SK-N-SH (cell line): Measurements from ENCODE around the gene PRKN. TPM values are rescaled to one million over a fixed set of nuclear protein-coding genes. Genes with fewer than 3 reads are reported as not detected.

Experiments used
- CTCF ChIA-PET: fragments of 300-600, 350-600 bp; formaldehyde crosslinking; extraction: SDS; loops from one replicate; lab custom pipeline; 2021; lab: Yijun Ruan, JAX
- POLR2A ChIA-PET: fragments of 350-600 bp; sonication (Branson Sonifier 250); formaldehyde crosslinking; extraction: SDS; loops from one replicate; lab custom pipeline; 2020; ENCODE audit warnings: antibody characterized with exemption, inconsistent platforms; lab: Yijun Ruan, JAX
- DNase-seq: peaks from one replicate; pipeline ENCODE4 v3.0.0; 2012
- H2AFZ ChIP-seq: fragments of 200-600 bp; sonication (generic); 2 replicates; pipeline ENCODE4 v1.8.1; 2016; ENCODE audit warnings: antibody characterized with exemption, mild to moderate bottlenecking, low read depth
- H3F3A ChIP-seq: fragments of 200-600 bp; sonication (generic); replicated peaks from 2 replicates; pipeline ENCODE3; 2016; ENCODE audit warnings: antibody characterized with exemption, mild to moderate bottlenecking; ENCODE audit not compliant: insufficient read depth
- H3K27ac ChIP-seq, 2 experiments: fragments of 200-500 bp in 1 of 2; fragments of 200-600 bp in 1 of 2; sonication (Bioruptor generic) in 1 of 2; sonication (generic), shearing (Covaris generic) in 1 of 2; 2 replicates each; pipeline versions ENCODE4 v1.5.1 to v1.6.1; 2014 to 2016; ENCODE audit warnings: low read depth in 2 of 2, inconsistent platforms in 1 of 2, low read length in 1 of 2, mild to moderate bottlenecking in 1 of 2, mixed read lengths in 1 of 2
- H3K27me3 ChIP-seq: fragments of 200-600 bp; sonication (generic), shearing (Covaris generic); 2 replicates; pipeline ENCODE4 v1.6.1; 2016; ENCODE audit warnings: mixed run types; ENCODE audit not compliant: insufficient read depth
- H3K36me3 ChIP-seq, 2 experiments: fragments of 200-500 bp in 1 of 2; fragments of 200-600 bp in 1 of 2; sonication (Bioruptor generic) in 1 of 2; sonication (generic) in 1 of 2; replicated peaks in 1 of 2; 2 replicates each; pipeline versions ENCODE3 to v1.5.1; 2014 to 2016; ENCODE audit warnings: low read length in 1 of 2, mild to moderate bottlenecking in 1 of 2; ENCODE audit not compliant: insufficient read depth in 2 of 2, control insufficient read depth in 1 of 2
- H3K4me1 ChIP-seq, 2 experiments: fragments of 200-500 bp in 1 of 2; fragments of 200-600 bp in 1 of 2; sonication (Bioruptor generic) in 1 of 2; sonication (generic), shearing (Covaris generic) in 1 of 2; 2 replicates each; pipeline versions ENCODE4 v1.5.1 to v1.6.1; 2014 to 2016; ENCODE audit warnings: low read depth in 1 of 2, low read length in 1 of 2, mixed run types in 1 of 2; ENCODE audit not compliant: insufficient read depth in 2 of 2, control insufficient read depth in 1 of 2
- H3K4me2 ChIP-seq: fragments of 200-600 bp; sonication (generic), shearing (Covaris generic); 2 replicates; pipeline ENCODE4 v1.6.1; 2017; ENCODE audit warnings: mixed run types
- H3K4me3 ChIP-seq, 2 experiments: fragments of 200-500 bp in 1 of 2; fragments of 200-600 bp in 1 of 2; sonication (Bioruptor generic) in 1 of 2; sonication (generic), shearing (Covaris generic) in 1 of 2; 2 replicates each; pipeline versions ENCODE4 v1.5.1 to v1.8.1; 2014 to 2016; ENCODE audit warnings: low read depth in 2 of 2, inconsistent platforms in 1 of 2, low read length in 1 of 2, mild to moderate bottlenecking in 1 of 2, mixed read lengths in 1 of 2, moderate library complexity in 1 of 2
- H3K79me2 ChIP-seq: fragments of 200-600 bp; sonication (generic); 2 replicates; pipeline ENCODE4 v1.8.1; 2017; ENCODE audit warnings: mild to moderate bottlenecking; ENCODE audit not compliant: insufficient read depth
- H3K9ac ChIP-seq: fragments of 200-600 bp; sonication (generic); 2 replicates; pipeline ENCODE4 v1.6.1; 2017; ENCODE audit warnings: mixed run types
- H3K9me2 ChIP-seq: fragments of 200-600 bp; sonication (generic); 2 replicates; pipeline ENCODE4 v1.6.1; 2017; ENCODE audit warnings: mixed run types
- H3K9me3 ChIP-seq: fragments of 200-600 bp; sonication (generic); 2 replicates; pipeline ENCODE4 v1.6.1; 2017; ENCODE audit warnings: mixed run types, mild to moderate bottlenecking, moderate library complexity
- H4K20me1 ChIP-seq: fragments of 200-600 bp; sonication (generic); 2 replicates; pipeline ENCODE4 v1.6.1; 2017; ENCODE audit warnings: mild to moderate bottlenecking, mixed run types; ENCODE audit not compliant: insufficient read depth
- CHD2 ChIP-seq: fragments of 150-350 bp; IDR thresholded peaks from 2 replicates; pipeline ENCODE4 v1.6.1; 2018; ENCODE audit warnings: low read length; ENCODE audit not compliant: partially characterized antibody
- ELF1 ChIP-seq: IDR thresholded peaks from 2 replicates; pipeline ENCODE4 v1.4.0; 2012
- EP300 ChIP-seq, 2 experiments: IDR thresholded peaks; 2 replicates each; pipeline versions ENCODE4 v1.4.0 to v1.6.1; 2012; ENCODE audit warnings: borderline replicate concordance in 1 of 2, low read depth in 1 of 2, low read length in 1 of 2
- FOXJ3 ChIP-seq: sonication (generic); formaldehyde crosslinking; IDR thresholded peaks from 2 replicates; pipeline ENCODE4 v1.5.1; 2020; ENCODE audit warnings: mild to moderate bottlenecking, missing genetic modification reagents
- GABPA ChIP-seq: IDR thresholded peaks from 2 replicates; pipeline ENCODE4 v1.4.0; 2012; ENCODE audit warnings: low read depth, mild to moderate bottlenecking
- GATA2 ChIP-seq: sonication (generic); formaldehyde crosslinking; IDR thresholded peaks from 2 replicates; pipeline ENCODE4 v1.5.0; 2020; ENCODE audit warnings: mild to moderate bottlenecking, missing genetic modification reagents
- JUND ChIP-seq: IDR thresholded peaks from 2 replicates; pipeline ENCODE4 v1.4.0; 2012
- MEF2A ChIP-seq: IDR thresholded peaks from 2 replicates; pipeline ENCODE4 v1.4.0; 2012; ENCODE audit warnings: low read depth, borderline replicate concordance
- NFIC ChIP-seq: IDR thresholded peaks from 2 replicates; pipeline ENCODE4 v1.4.0; 2012; ENCODE audit warnings: borderline replicate concordance
- NRF1 ChIP-seq: IDR thresholded peaks from 2 replicates; pipeline ENCODE4 v1.6.1; 2012; ENCODE audit warnings: low read depth, mild to moderate bottlenecking, low read length
- POLR2AphosphoS5 ChIP-seq: IDR thresholded peaks from 2 replicates; pipeline ENCODE4 v1.6.1; 2012; ENCODE audit warnings: low read depth, low read length
- RFX5 ChIP-seq: IDR thresholded peaks from 2 replicates; pipeline ENCODE4 v1.6.1; 2012; ENCODE audit warnings: mild to moderate bottlenecking, improper control_type of control experiment, low read length
- RXRA ChIP-seq: IDR thresholded peaks from 2 replicates; pipeline ENCODE4 v1.4.0; 2012; ENCODE audit warnings: low read depth, mild to moderate bottlenecking, borderline replicate concordance
- SIN3A ChIP-seq: IDR thresholded peaks from 2 replicates; pipeline ENCODE4 v1.6.1; 2012; ENCODE audit warnings: low read depth, mild to moderate bottlenecking, low read length, moderate library complexity, borderline replicate concordance
- SMC3 ChIP-seq: IDR thresholded peaks from 2 replicates; pipeline ENCODE4 v1.6.1; 2012; ENCODE audit warnings: low read depth, low read length, improper control_type of control experiment
- TEAD4 ChIP-seq: IDR thresholded peaks from 2 replicates; pipeline ENCODE4 v1.4.0; 2012; ENCODE audit warnings: mild to moderate bottlenecking, borderline replicate concordance; ENCODE audit not compliant: insufficient read depth
- YY1 ChIP-seq: IDR thresholded peaks from 2 replicates; pipeline ENCODE4 v1.4.0; 2012; ENCODE audit warnings: low read depth, mild to moderate bottlenecking
- WGBS: methylation state at CpG from one replicate; pipeline ENCODE4 v1.1.6; 2017; ENCODE audit warnings: low lambda C conversion rate; 5-methylcytosine and 5-hydroxymethylcytosine counted together
- polyA plus RNA-seq, 3 experiments: library from polyadenylated mRNA; depleted of rRNA; stranded (reverse); fragments of >200 nt; gene quantifications; 2 replicates each; pipeline ENCODE4 v1.2.3, GENCODE V29; 2012
- TF ChIP-seq, protein P1 (sequence below): IDR thresholded peaks from 2 replicates; pipeline ENCODE4; 2012
- TF ChIP-seq, protein P2 (sequence below): fragments of 150-350 bp; IDR thresholded peaks from 2 replicates; pipeline ENCODE4 v1.6.1; 2017; ENCODE audit warnings: antibody characterized with exemption, low read length, low read depth, borderline replicate concordance
- TF ChIP-seq, protein P3 (sequence below): IDR thresholded peaks from 2 replicates; pipeline ENCODE4 v1.4.0; 2012; ENCODE audit warnings: low read depth, borderline replicate concordance
- TF ChIP-seq, protein P4 (sequence below): IDR thresholded peaks from 2 replicates; pipeline ENCODE4 v1.4.0; 2012; ENCODE audit warnings: low read depth

PRKN gene
- polyA plus RNA-seq, 1 of the 3 experiments (the other 2 are of a cell fraction): 0.76 TPM

DNA sequence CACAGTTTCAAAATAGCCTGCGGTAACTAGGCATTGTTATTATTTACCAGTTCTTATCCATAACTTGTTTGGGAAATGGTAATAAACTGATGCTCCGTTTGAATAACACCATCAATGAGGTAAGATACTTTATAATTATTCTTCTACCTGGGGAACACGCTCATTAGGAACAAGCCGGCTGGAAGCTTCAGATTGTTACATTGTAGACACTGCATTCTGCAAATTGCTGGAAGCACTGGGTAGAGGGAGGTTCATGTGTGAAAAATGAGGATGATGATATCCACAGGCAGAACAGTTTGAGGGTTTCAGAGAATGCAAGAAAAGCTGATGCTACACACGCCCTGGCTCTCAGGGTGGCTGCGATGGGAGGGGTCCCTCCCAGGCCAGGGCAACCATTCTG, 893.1 kb downstream of the PRKN start (continued):
- TF ChIP-seq, protein P1, sequence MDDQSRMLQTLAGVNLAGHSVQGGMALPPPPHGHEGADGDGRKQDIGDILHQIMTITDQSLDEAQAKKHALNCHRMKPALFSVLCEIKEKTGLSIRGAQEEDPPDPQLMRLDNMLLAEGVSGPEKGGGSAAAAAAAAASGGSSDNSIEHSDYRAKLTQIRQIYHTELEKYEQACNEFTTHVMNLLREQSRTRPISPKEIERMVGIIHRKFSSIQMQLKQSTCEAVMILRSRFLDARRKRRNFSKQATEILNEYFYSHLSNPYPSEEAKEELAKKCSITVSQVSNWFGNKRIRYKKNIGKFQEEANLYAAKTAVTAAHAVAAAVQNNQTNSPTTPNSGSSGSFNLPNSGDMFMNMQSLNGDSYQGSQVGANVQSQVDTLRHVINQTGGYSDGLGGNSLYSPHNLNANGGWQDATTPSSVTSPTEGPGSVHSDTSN: no peak
- TF ChIP-seq EP300 (IDR thresholded peaks at IDR 0.05; ENCODE audit: borderline replicate concordance in 1 of 2, low read depth in 1 of 2, low read length in 1 of 2) (no peak), GATA2 (no peak), ELF1 (no peak)
- TF ChIP-seq, all 33 proteins: peak for 0

DNA sequence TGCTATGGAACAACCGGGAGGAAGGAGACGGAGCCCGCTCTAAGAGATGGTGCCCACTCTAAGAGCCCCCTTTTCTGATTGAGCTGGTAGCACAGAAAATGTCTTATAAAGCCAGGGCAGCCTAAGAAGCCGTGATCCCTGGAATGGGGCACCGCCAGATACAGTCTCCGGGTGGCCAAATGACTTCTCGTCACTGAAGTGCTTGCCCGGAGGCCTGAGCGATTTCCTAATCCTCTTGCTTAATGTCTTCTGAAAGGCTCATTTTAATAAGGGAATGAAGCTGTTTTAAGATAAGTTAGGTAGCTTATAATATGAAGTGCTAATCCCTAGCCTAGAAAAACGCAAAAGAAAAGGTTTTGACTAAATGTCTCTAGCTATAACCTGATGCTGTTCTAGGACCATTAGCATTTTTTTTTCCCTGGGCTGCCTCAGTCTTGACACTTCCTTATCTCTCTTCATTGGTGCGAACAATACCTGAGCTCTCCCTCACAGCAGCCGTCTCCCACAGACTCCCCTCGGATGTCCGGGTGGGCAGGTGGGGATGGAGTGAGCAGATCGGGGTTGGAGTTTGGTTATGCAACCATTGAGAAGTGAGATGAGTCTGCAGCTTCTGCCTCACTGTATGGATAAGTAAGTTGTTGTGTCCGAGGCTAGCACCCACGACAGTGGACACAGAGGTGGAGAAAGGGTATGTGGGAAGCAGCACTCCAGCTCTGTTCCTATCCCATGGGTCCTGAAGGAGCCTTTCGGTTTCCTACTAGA, 894.3 kb downstream of the PRKN start:
- no peaks in the 10 kb centered on the region for H3K9me3 ChIP-seq
- H3K27me3 ChIP-seq: no peaks in the 10 kb centered on the region
- H3K4me3 ChIP-seq: no peak overlapping the region
- no peaks in the 10 kb centered on the region for H3K9me2 ChIP-seq
- H4K20me1 ChIP-seq: no peaks in the 10 kb centered on the region
- TF ChIP-seq YY1: no peak
- TF ChIP-seq, protein P1: no peak
- no peak for TF ChIP-seq FOXJ3 (CRISPR knock-in tag)
- TF ChIP-seq NRF1: no peak
- no peak for TF ChIP-seq SMC3
- no peak for TF ChIP-seq SIN3A
- no peak for TF ChIP-seq TEAD4
- no peak for TF ChIP-seq MEF2A
- no peak for TF ChIP-seq JUND
- no peak overlapping the region for H3K4me2 ChIP-seq
- no peaks in the 10 kb centered on the region for H3K79me2 ChIP-seq
- no peak overlapping the region for H3K9ac ChIP-seq
- ChIA-PET CTCF (interaction anchor here (0.5 to 1.5 kb wide), 2 partner anchors 214 to 1105 kb away, joined by 4 to 5 read pairs; no protein-coding TSS in a partner anchor), POLR2A (no interaction called here)
- no peaks in the 10 kb centered on the region for H3F3A ChIP-seq
- no peak overlapping the region for H2AFZ ChIP-seq
- WGBS: 67% methylated on average over 17 of the region's 18 CpGs
- H3K36me3 ChIP-seq: no peaks in the 10 kb centered on the region
- no peak overlapping the region for H3K27ac ChIP-seq
- DNase-seq: no peak
- peaks cover 0 to 17% of the 10 kb centered on the region in 2 experiments; a peak in 2 of 4 replicates for H3K4me1 ChIP-seq

DNA sequence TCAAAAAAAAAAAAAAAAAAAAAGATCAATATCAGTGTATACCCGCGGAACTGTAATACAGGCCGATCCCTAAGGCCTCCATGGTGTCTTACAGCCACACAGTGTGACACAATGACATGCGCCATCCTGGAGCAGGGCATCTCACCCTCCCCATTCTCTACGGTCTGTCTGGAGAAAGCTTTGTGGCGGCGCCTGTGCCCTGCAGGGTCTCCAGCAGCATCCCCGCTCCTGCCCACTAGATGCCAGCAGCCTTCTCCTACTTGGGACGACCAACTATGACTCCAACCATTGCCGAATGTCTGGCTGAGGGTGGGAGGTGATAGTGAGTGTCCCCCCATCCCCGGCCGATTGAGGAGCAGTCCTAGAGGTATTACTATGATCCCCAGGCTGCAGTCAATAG, 894.9 kb downstream of the PRKN start:
- Histone ChIP-seq H2AFZ (no peak overlapping the region), H3K27ac (no peak overlapping the region), H3K4me2 (no peak overlapping the region), H3K9me2 (no peaks in the 10 kb centered on the region), H3K4me3 (no peak overlapping the region), H3F3A (no peaks in the 10 kb centered on the region), H3K9ac (no peak overlapping the region), H4K20me1 (no peaks in the 10 kb centered on the region), H3K27me3 (no peaks in the 10 kb centered on the region), H3K79me2 (no peaks in the 10 kb centered on the region), H3K9me3 (no peaks in the 10 kb centered on the region), H3K36me3 (no peaks in the 10 kb centered on the region), H3K4me1 (peaks cover 0 to 17% of the 10 kb centered on the region in 2 experiments; a peak in 2 of 4 replicates)
- no peak for DNase-seq
- POLR2A ChIA-PET: no interaction called here
- WGBS: 78% methylated on average over 9 of the region's 12 CpGs
- CTCF ChIA-PET: interaction anchor here (1.5 kb wide), 1 partner anchor 214 kb away, joined by 4 read pairs; no protein-coding TSS in a partner anchor
- TF ChIP-seq NFIC (no peak), ELF1 (no peak), CHD2 (no peak), YY1 (no peak), SMC3 (no peak), SIN3A (no peak), RXRA (no peak), GABPA (no peak), RFX5 (no peak), POLR2AphosphoS5 (no peak)
- TF ChIP-seq, protein P2, sequence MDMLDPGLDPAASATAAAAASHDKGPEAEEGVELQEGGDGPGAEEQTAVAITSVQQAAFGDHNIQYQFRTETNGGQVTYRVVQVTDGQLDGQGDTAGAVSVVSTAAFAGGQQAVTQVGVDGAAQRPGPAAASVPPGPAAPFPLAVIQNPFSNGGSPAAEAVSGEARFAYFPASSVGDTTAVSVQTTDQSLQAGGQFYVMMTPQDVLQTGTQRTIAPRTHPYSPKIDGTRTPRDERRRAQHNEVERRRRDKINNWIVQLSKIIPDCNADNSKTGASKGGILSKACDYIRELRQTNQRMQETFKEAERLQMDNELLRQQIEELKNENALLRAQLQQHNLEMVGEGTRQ: no peak
- TF ChIP-seq, protein P1: no peak
- TF ChIP-seq, protein P3, sequence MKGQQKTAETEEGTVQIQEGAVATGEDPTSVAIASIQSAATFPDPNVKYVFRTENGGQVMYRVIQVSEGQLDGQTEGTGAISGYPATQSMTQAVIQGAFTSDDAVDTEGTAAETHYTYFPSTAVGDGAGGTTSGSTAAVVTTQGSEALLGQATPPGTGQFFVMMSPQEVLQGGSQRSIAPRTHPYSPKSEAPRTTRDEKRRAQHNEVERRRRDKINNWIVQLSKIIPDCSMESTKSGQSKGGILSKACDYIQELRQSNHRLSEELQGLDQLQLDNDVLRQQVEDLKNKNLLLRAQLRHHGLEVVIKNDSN: no peak
- TF ChIP-seq, protein P4, sequence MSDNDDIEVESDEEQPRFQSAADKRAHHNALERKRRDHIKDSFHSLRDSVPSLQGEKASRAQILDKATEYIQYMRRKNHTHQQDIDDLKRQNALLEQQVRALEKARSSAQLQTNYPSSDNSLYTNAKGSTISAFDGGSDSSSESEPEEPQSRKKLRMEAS: no peak
